ENCODE measurements around the gene LIN52. TPM values are rescaled to one million over a fixed set of nuclear protein-coding genes. Genes with fewer than 3 reads are reported as not detected.

LIN52 gene
- total RNA-seq, 1 experiment from 2014 or later = 11.0 TPM

DNA sequence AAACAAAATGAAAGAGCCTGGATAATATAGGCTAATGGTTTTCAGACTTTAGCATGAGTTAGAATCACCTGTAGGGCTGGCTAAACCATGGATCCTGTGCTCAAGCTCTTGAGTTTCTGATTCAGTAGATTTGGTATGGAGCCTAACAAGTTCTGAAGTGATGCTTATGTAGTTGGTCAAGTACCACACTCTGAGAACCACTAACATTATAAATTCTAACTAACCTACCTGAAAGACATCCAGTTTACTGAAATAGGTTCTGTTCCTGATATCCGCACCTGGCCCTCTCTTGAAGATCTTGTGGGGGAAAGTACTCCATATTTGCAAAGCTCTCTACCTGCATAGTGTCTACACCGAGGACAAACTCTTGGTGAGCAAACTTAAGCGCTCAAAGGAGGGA is 95.1 kb downstream of the LIN52 start:
- Histone ChIP-seq H4K8ac (replicated peaks; ENCODE audit: insufficient read length, low read depth, low read length) (no peak overlapping the region), H4K91ac (ENCODE audit: insufficient read length, low read depth, low read length) (no peak overlapping the region), H3K14ac (ENCODE audit: insufficient read depth, low read length) (no peak overlapping the region), H3K23ac (ENCODE audit: insufficient read length, low read depth, low read length) (no peak overlapping the region), H3K79me1 (ENCODE audit: insufficient read depth, low read depth, low read length, poor library complexity, severe bottlenecking) (no peaks in the 10 kb centered on the region), H2BK15ac (ENCODE audit: low read depth, low read length) (no peak overlapping the region), H3K23me2 (ENCODE audit: insufficient read length, low read depth, low read length, poor library complexity, severe bottlenecking) (no peaks in the 10 kb centered on the region), H3K4me2 (ENCODE audit: insufficient read depth, insufficient read length, low read length) (no peak overlapping the region), H3K4me1 (ENCODE audit: insufficient read depth, low read length) (no peaks in the 10 kb centered on the region), H3K18ac (ENCODE audit: insufficient read length, low read depth, low read length) (no peak overlapping the region), H3K9me3 (ENCODE audit: control insufficient read depth, low read depth, low read length) (no peaks in the 10 kb centered on the region), H3K56ac (ENCODE audit: insufficient read length, low read depth, low read length) (no peak overlapping the region), H2BK120ac (ENCODE audit: low read depth, low read length, poor library complexity, severe bottlenecking) (no peak overlapping the region), H2BK5ac (ENCODE audit: insufficient read length, low read length) (no peak overlapping the region), H2AFZ (ENCODE audit: low read length) (no peak overlapping the region), H4K5ac (ENCODE audit: insufficient read length, low read depth, low read length) (no peak overlapping the region), H2BK20ac (ENCODE audit: low read depth, low read length, poor library complexity, severe bottlenecking) (no peak overlapping the region), H2AK5ac (ENCODE audit: insufficient read length, low read length) (no peak overlapping the region), H3K27ac (ENCODE audit: insufficient read length, low read depth, low read length) (no peak overlapping the region), H3K4ac (ENCODE audit: low read depth, low read length) (no peak overlapping the region), H4K20me1 (ENCODE audit: control insufficient read depth, insufficient read depth, insufficient read length) (no peaks in the 10 kb centered on the region), H3K9ac (ENCODE audit: extremely low read depth, insufficient read length, low read length) (no peak overlapping the region), H2BK12ac (ENCODE audit: insufficient read length, low read depth, low read length) (no peak overlapping the region), H3K27me3 (ENCODE audit: insufficient read depth, low read length) (no peaks in the 10 kb centered on the region), H3K79me2 (ENCODE audit: insufficient read depth, low read length) (no peaks in the 10 kb centered on the region), H3T11ph (ENCODE audit: low read length) (no peak overlapping the region)
- no peak overlapping the region for H3K4me3 Mint-ChIP-seq
- no peaks in the 10 kb centered on the region; a peak in 1 of 5 replicates for H3K9me3 Mint-ChIP-seq
- no peaks in the 10 kb centered on the region for H3K4me1 Mint-ChIP-seq
- no peak overlapping the region; a peak in 2 of 7 replicates for H3K27ac Mint-ChIP-seq
- no peaks in the 10 kb centered on the region for H3K27me3 Mint-ChIP-seq (ENCODE audit: low read depth)
- no CpG with 5 or more reads among the region's 3 CpGs for WGBS (ENCODE audit: extremely low coverage, insufficient read length, low lambda C conversion rate)
- H3K36me3 Mint-ChIP-seq (ENCODE audit: insufficient read depth in 1 of 3, low read depth in 3 of 3) = 0 out of 7 replicates have a peak, but pooled peaks cover 0 to 2% (median 0%) of the 10 kb centered on the region in 3 experiments
- no peak for DNase-seq
- no peak for TF ChIP-seq CTCF (conservative IDR thresholded peaks at IDR 0.05)

Data from H9 (cell line).